HepG2 (cell line): ENCODE data around the gene GSAP. TPM values are rescaled to one million over a fixed set of nuclear protein-coding genes. Genes with fewer than 3 reads are reported as not detected.

ENCODE experiments used
- ARNT2 ChIP-seq: sonication (generic); formaldehyde crosslinking; IDR thresholded peaks from 2 replicates; pipeline ENCODE4 v1.8.0; 2022; ENCODE audit warnings: mild to moderate bottlenecking, low read depth, missing genetic modification reagents, moderate library complexity
- ATF1 ChIP-seq: IDR thresholded peaks from 2 replicates; pipeline ENCODE4 v1.6.1; 2016; ENCODE audit warnings: mild to moderate bottlenecking, control low read depth
- KAT8 ChIP-seq: IDR thresholded peaks from 2 replicates; pipeline ENCODE4 v1.6.1; 2016; ENCODE audit warnings: missing genetic modification reagents, missing compliant biosample characterization
- KLF13 ChIP-seq: sonication (generic); formaldehyde crosslinking; IDR thresholded peaks from 2 replicates; pipeline ENCODE4 v1.4.0; 2020; ENCODE audit warnings: mild to moderate bottlenecking, missing genetic modification reagents
- KMT2B ChIP-seq: IDR thresholded peaks from 2 replicates; pipeline ENCODE4 v1.6.1; 2016; ENCODE audit warnings: missing genetic modification reagents, missing compliant biosample characterization
- MAFF ChIP-seq: IDR thresholded peaks from 2 replicates; pipeline ENCODE4 v1.6.1; 2011; ENCODE audit warnings: low read depth, low read length, improper control_type of control experiment
- MBD4 ChIP-seq: IDR thresholded peaks from 2 replicates; pipeline ENCODE4 v1.6.1; 2012; ENCODE audit warnings: low read length, inconsistent platforms, borderline replicate concordance
- NFRKB ChIP-seq: fragments of 450-650 bp; IDR thresholded peaks from 2 replicates; pipeline ENCODE4 v1.6.1; 2017
- PPARG ChIP-seq: conservative IDR thresholded peaks from 2 replicates; pipeline ENCODE4 v1.6.1; 2016; ENCODE audit warnings: missing biosample characterization, missing genetic modification reagents
- PRDM10 ChIP-seq: sonication (generic); formaldehyde crosslinking; IDR thresholded peaks from 2 replicates; pipeline ENCODE4 v1.4.0; 2020; ENCODE audit warnings: low read depth, missing genetic modification reagents
- RARA ChIP-seq: IDR thresholded peaks from 2 replicates; pipeline ENCODE4 v1.6.1; 2016; ENCODE audit warnings: missing genetic modification reagents, missing compliant biosample characterization
- RORA ChIP-seq: sonication (generic); formaldehyde crosslinking; IDR thresholded peaks from 2 replicates; pipeline ENCODE4 v1.5.0; 2020; ENCODE audit warnings: mild to moderate bottlenecking, missing genetic modification reagents, moderate library complexity
- SIN3B ChIP-seq: fragments of 150-350 bp; IDR thresholded peaks from 2 replicates; pipeline ENCODE4 v1.6.1; 2014; ENCODE audit warnings: low read length
- SMAD9 ChIP-seq: sonication (generic); formaldehyde crosslinking; IDR thresholded peaks from 2 replicates; pipeline ENCODE4 v1.5.1; 2020; ENCODE audit warnings: mild to moderate bottlenecking, missing genetic modification reagents
- ZBTB2 ChIP-seq: sonication (generic); formaldehyde crosslinking; IDR thresholded peaks from 2 replicates; pipeline ENCODE4 v1.8.0; 2022; ENCODE audit warnings: low read depth, missing genetic modification reagents
- ZBTB20 ChIP-seq: sonication (generic); formaldehyde crosslinking; IDR thresholded peaks from 2 replicates; pipeline ENCODE4 v1.8.1; 2023; ENCODE audit warnings: missing genetic modification reagents, low read depth, mild to moderate bottlenecking, borderline replicate concordance
- ZEB1 ChIP-seq: IDR thresholded peaks from 2 replicates; pipeline ENCODE4 v1.6.1; 2012; ENCODE audit warnings: mild to moderate bottlenecking, low read depth, inconsistent platforms; ENCODE audit not compliant: insufficient replicate concordance
- ZFP36L1 ChIP-seq: sonication (generic); formaldehyde crosslinking; IDR thresholded peaks from 2 replicates; pipeline ENCODE4 v1.8.0; 2022; ENCODE audit warnings: mild to moderate bottlenecking, missing genetic modification reagents, moderate library complexity
- ZMYM4 ChIP-seq: sonication (generic); formaldehyde crosslinking; IDR thresholded peaks from 2 replicates; pipeline ENCODE4 v1.8.1; 2023; ENCODE audit warnings: mild to moderate bottlenecking, missing genetic modification reagents
- ZNF143 ChIP-seq: sonication (generic); formaldehyde crosslinking; IDR thresholded peaks from 2 replicates; pipeline ENCODE4 v1.4.0; 2020; ENCODE audit warnings: missing genetic modification reagents
- ZNF205 ChIP-seq: IDR thresholded peaks from 2 replicates; pipeline ENCODE4 v1.6.1; 2018; ENCODE audit warnings: missing biosample characterization, missing genetic modification reagents
- ZNF280B ChIP-seq: sonication (generic); formaldehyde crosslinking; IDR thresholded peaks from 2 replicates; pipeline ENCODE4 v1.5.0; 2020; ENCODE audit warnings: missing genetic modification reagents, mild to moderate bottlenecking, borderline replicate concordance
- ZNF589 ChIP-seq: sonication (generic); formaldehyde crosslinking; conservative IDR thresholded peaks from 2 replicates; pipeline ENCODE4 v1.8.0; 2022; ENCODE audit warnings: mild to moderate bottlenecking, moderate library complexity, missing genetic modification reagents
- ZNF629 ChIP-seq: sonication (generic); formaldehyde crosslinking; conservative IDR thresholded peaks from 2 replicates; pipeline ENCODE4 v1.5.0; 2020; ENCODE audit warnings: missing genetic modification reagents
- ZNF784 ChIP-seq: sonication (generic); formaldehyde crosslinking; IDR thresholded peaks from 2 replicates; pipeline ENCODE4 v1.5.1; 2020; ENCODE audit warnings: missing genetic modification reagents, mild to moderate bottlenecking, borderline replicate concordance
- polyA plus RNA-seq, 8 experiments: library from polyadenylated mRNA; depleted of rRNA in 3 of 8; stranded (reverse) in 7 of 8; unstranded in 1 of 8; fragments of >200 nt; fragmentation: Illumina TruSeq in 4 of 8; extraction: Trizol in 4 of 8; gene quantifications; 2 replicates each; pipeline versions ENCODE4 v1.2.1 to v1.2.3, GENCODE V29; 2011 to 2016; ENCODE audit warnings: low read depth in 4 of 8, missing spikeins in 1 of 8, mixed read lengths in 1 of 8; ENCODE audit not compliant: insufficient read depth in 1 of 8
- total RNA-seq, 5 experiments: library from RNA; depleted of rRNA; stranded (reverse); fragments of >200 nt; fragmentation: Illumina TruSeq; extraction: Trizol; gene quantifications; 2 replicates each; pipeline ENCODE4 v1.2.3, GENCODE V29; 2016; ENCODE audit warnings: low read depth in 1 of 5

Gene GSAP
- total and polyA plus RNA-seq, 2 of the 13 experiments (the other 11 are each of a cell fraction or from before 2014, with no cell fraction given) = 34.6 to 40.6 TPM

- no peak for TF ChIP-seq ARNT2
- TF ChIP-seq ATF1 (CRISPR knock-in tag) = no peak
- TF ChIP-seq MAFF = no peak
- no peak for TF ChIP-seq SIN3B
- TF ChIP-seq KLF13 (CRISPR knock-in tag) = no peak
- TF ChIP-seq PPARG (CRISPR knock-in tag) = peak; percentile 78
- no peak; the same call in 1 of the 2 replicates for TF ChIP-seq KMT2B (CRISPR knock-in tag)
- TF ChIP-seq ZNF280B (CRISPR knock-in tag) = no peak
- 0 out of 2 replicates have a peak, but pooled peaks have one; percentile 13 for TF ChIP-seq MBD4
- TF ChIP-seq RORA (CRISPR knock-in tag) = no peak; the same call in 1 of the 2 replicates
- TF ChIP-seq ZBTB2 (CRISPR knock-in tag) = no peak
- TF ChIP-seq ZNF205 (CRISPR knock-in tag) = no peak
- no peak for TF ChIP-seq ZBTB20
- TF ChIP-seq KAT8 (CRISPR knock-in tag) = no peak
- peak; percentile 9; the same call in 1 of the 2 replicates for TF ChIP-seq RARA (CRISPR knock-in tag)
- no peak for TF ChIP-seq ZNF629 (CRISPR knock-in tag)
- TF ChIP-seq NFRKB = no peak
- no peak for TF ChIP-seq SMAD9
- no peak; the same call in 1 of the 2 replicates for TF ChIP-seq ZMYM4 (CRISPR knock-in tag)
- no peak for TF ChIP-seq ZNF589 (CRISPR knock-in tag)
- TF ChIP-seq PRDM10 (CRISPR knock-in tag) = no peak
- no peak for TF ChIP-seq ZFP36L1
- TF ChIP-seq ZEB1 = no peak
- TF ChIP-seq ZNF784 (CRISPR knock-in tag) = no peak
- TF ChIP-seq ZNF143 (CRISPR knock-in tag) = no peak
Observed at GRCh38 chr7:77409005-77409738, 7.0 kb downstream of the GSAP start (continued).
